IMR-90 (cell line): Measurements from ENCODE around the gene SEMA3C. TPM values are rescaled to one million over a fixed set of nuclear protein-coding genes. Genes with fewer than 3 reads are reported as not detected.
A peak's percentile ranks its signal among the peaks of the same experiment; 100 is the strongest.

Source experiments
- ATAC-seq: fragments of 200-7000 bp; cut with Tn5 transposase; 2 replicates; pipeline ENCODE4 v1.9.1; 2020; ENCODE audit warnings: low read depth, mild to moderate bottlenecking, moderate library complexity
- BruUV-seq: library from RNA; stranded (reverse); fragments of 400-500 nt; replicated peaks from 2 replicates; lab custom pipeline; 2021; lab: Mats Ljungman, UMichigan
- CTCF ChIA-PET: fragments of 300-600 bp; formaldehyde crosslinking; extraction: SDS; loops from one replicate; lab custom pipeline; 2021; ENCODE audit warnings: antibody characterized with exemption; lab: Yijun Ruan, JAX
- POLR2A ChIA-PET: fragments of 300-600 bp; sonication (Branson Sonifier 250); formaldehyde crosslinking; loops from one replicate; lab custom pipeline; 2022; ENCODE audit warnings: antibody characterized with exemption; ENCODE audit not compliant: unreplicated experiment; lab: Charles Lee
- DNase-seq: peaks from one replicate; pipeline ENCODE4 v3.0.0; 2013
- H2AFZ ChIP-seq: replicated peaks from 2 replicates; pipeline ENCODE3; 2013; ENCODE audit warnings: low read length, mild to moderate bottlenecking; ENCODE audit not compliant: poor library complexity
- H2AK5ac ChIP-seq: 2 replicates; pipeline ENCODE4 v1.6.1; 2013; ENCODE audit warnings: low read depth, low read length, inconsistent platforms
- H2AK9ac ChIP-seq: replicated peaks from 2 replicates; pipeline ENCODE3; 2013; ENCODE audit warnings: mild to moderate bottlenecking, low read depth, low read length, moderate library complexity; ENCODE audit not compliant: poor library complexity
- H2BK120ac ChIP-seq: 2 replicates; pipeline ENCODE4 v1.6.1; 2013; ENCODE audit warnings: low read depth, low read length, inconsistent platforms
- H2BK15ac ChIP-seq: 3 replicates; pipeline ENCODE4 v1.6.1; 2013; ENCODE audit warnings: low read depth, low read length, inconsistent platforms
- H2BK20ac ChIP-seq: 2 replicates; pipeline ENCODE4 v1.6.1; 2013; ENCODE audit warnings: low read depth, mild to moderate bottlenecking, inconsistent platforms, low read length, moderate library complexity
- H2BK5ac ChIP-seq: 2 replicates; pipeline ENCODE4 v1.6.1; 2013; ENCODE audit warnings: mild to moderate bottlenecking, low read depth, low read length, inconsistent platforms; ENCODE audit not compliant: poor library complexity, severe bottlenecking
- H3K14ac ChIP-seq: replicated peaks from 2 replicates; pipeline ENCODE4 v1.6.1; 2013; ENCODE audit warnings: low read depth, low read length, inconsistent platforms
- H3K18ac ChIP-seq: 2 replicates; pipeline ENCODE4 v1.6.1; 2013; ENCODE audit warnings: low read depth, low read length, control low read depth
- H3K23ac ChIP-seq: 2 replicates; pipeline ENCODE4 v1.6.1; 2013; ENCODE audit warnings: low read depth, low read length, inconsistent platforms
- H3K27ac ChIP-seq: 2 replicates; pipeline ENCODE4 v1.5.1; 2013; ENCODE audit warnings: mild to moderate bottlenecking, control low read depth, low read length; ENCODE audit not compliant: insufficient read depth
- H3K27me3 ChIP-seq: 2 replicates; pipeline ENCODE4 v1.6.1; 2013; ENCODE audit warnings: low read length; ENCODE audit not compliant: control insufficient read depth, insufficient read depth
- H3K36me3 ChIP-seq: 2 replicates; pipeline ENCODE4 v1.6.1; 2013; ENCODE audit warnings: low read length, mixed read lengths; ENCODE audit not compliant: control insufficient read depth, insufficient read depth
- H3K4ac ChIP-seq: 2 replicates; pipeline ENCODE4 v1.6.1; 2013; ENCODE audit warnings: low read depth, low read length, inconsistent platforms
- H3K4me1 ChIP-seq: 2 replicates; pipeline ENCODE4 v1.6.1; 2013; ENCODE audit warnings: low read length, mixed read lengths; ENCODE audit not compliant: control insufficient read depth, insufficient read depth
- H3K4me2 ChIP-seq: 2 replicates; pipeline ENCODE4 v1.6.1; 2013; ENCODE audit warnings: low read depth, mild to moderate bottlenecking, control low read depth, low read length, moderate library complexity
- H3K4me3 ChIP-seq: 2 replicates; pipeline ENCODE4 v1.5.1; 2013; ENCODE audit warnings: low read depth, mild to moderate bottlenecking, control low read depth, low read length, moderate library complexity; ENCODE audit not compliant: insufficient read depth
- H3K56ac ChIP-seq: 2 replicates; pipeline ENCODE4 v1.6.1; 2013; ENCODE audit warnings: low read length, inconsistent platforms; ENCODE audit not compliant: insufficient read depth; ENCODE audit errors: extremely low read depth
- H3K79me1 ChIP-seq, 2 experiments: 2 replicates each; pipeline ENCODE4 v1.6.1; 2013; ENCODE audit warnings: low read length in 2 of 2, inconsistent platforms in 1 of 2, low read depth in 1 of 2
- H3K9ac ChIP-seq: 2 replicates; pipeline ENCODE4 v1.6.1; 2013; ENCODE audit warnings: low read depth, low read length, control low read depth
- H3K9me1 ChIP-seq: 2 replicates; pipeline ENCODE4 v1.6.1; 2013; ENCODE audit warnings: low read length, inconsistent platforms; ENCODE audit not compliant: insufficient read depth
- H3K9me3 ChIP-seq: 2 replicates; pipeline ENCODE4 v1.6.1; 2013; ENCODE audit warnings: low read length; ENCODE audit not compliant: control insufficient read depth, insufficient read depth
- H4K20me1 ChIP-seq: 2 replicates; pipeline ENCODE4 v1.6.1; 2013; ENCODE audit warnings: low read length, inconsistent platforms; ENCODE audit not compliant: insufficient read depth
- H4K5ac ChIP-seq: 2 replicates; pipeline ENCODE4 v1.6.1; 2013; ENCODE audit warnings: mild to moderate bottlenecking, low read depth, low read length, control low read depth
- H4K8ac ChIP-seq, 2 experiments: 2 replicates each; pipeline ENCODE4 v1.6.1; 2013; ENCODE audit warnings: low read depth in 2 of 2, low read length in 2 of 2, control low read depth in 1 of 2, inconsistent platforms in 1 of 2
- H4K91ac ChIP-seq: 2 replicates; pipeline ENCODE4 v1.6.1; 2013; ENCODE audit warnings: low read depth, low read length, inconsistent platforms; ENCODE audit not compliant: insufficient read depth
- BHLHE40 ChIP-seq: fragments of 150-350 bp; IDR thresholded peaks from 2 replicates; pipeline ENCODE4 v1.6.1; 2016; ENCODE audit warnings: mild to moderate bottlenecking, low read depth, low read length
- CEBPB ChIP-seq: IDR thresholded peaks from 2 replicates; pipeline ENCODE4 v1.6.1; 2012; ENCODE audit warnings: low read depth, low read length, improper control_type of control experiment
- CHD1 ChIP-seq: IDR thresholded peaks from 2 replicates; pipeline ENCODE4 v1.6.1; 2012; ENCODE audit warnings: low read depth, low read length, improper control_type of control experiment
- FOS ChIP-seq: fragments of 150-350 bp; IDR thresholded peaks from 2 replicates; pipeline ENCODE4 v1.6.1; 2016; ENCODE audit warnings: low read depth, low read length
- MAFK ChIP-seq: IDR thresholded peaks from 2 replicates; pipeline ENCODE4 v1.6.1; 2012; ENCODE audit warnings: low read depth, low read length, improper control_type of control experiment
- MAZ ChIP-seq: IDR thresholded peaks from 2 replicates; pipeline ENCODE4 v1.6.1; 2012; ENCODE audit warnings: low read depth, mild to moderate bottlenecking, low read length, improper control_type of control experiment, moderate library complexity, borderline replicate concordance
- MXI1 ChIP-seq: IDR thresholded peaks from 2 replicates; pipeline ENCODE4 v1.6.1; 2012; ENCODE audit warnings: low read depth, mild to moderate bottlenecking, low read length, moderate library complexity, borderline replicate concordance
- NFE2L2 ChIP-seq: fragments of 150-350 bp; IDR thresholded peaks from 2 replicates; pipeline ENCODE4 v1.6.1; 2016; ENCODE audit warnings: low read depth, mild to moderate bottlenecking, low read length
- POLR2A ChIP-seq: IDR thresholded peaks from 2 replicates; pipeline ENCODE4 v1.6.1; 2012; ENCODE audit warnings: mild to moderate bottlenecking, low read depth, low read length
- RAD21 ChIP-seq: IDR thresholded peaks from 2 replicates; pipeline ENCODE4 v1.6.1; 2012; ENCODE audit warnings: low read length, improper control_type of control experiment
- RCOR1 ChIP-seq: IDR thresholded peaks from 2 replicates; pipeline ENCODE4 v1.6.1; 2012; ENCODE audit warnings: mild to moderate bottlenecking, low read length, improper control_type of control experiment; ENCODE audit not compliant: insufficient replicate concordance
- RFX5 ChIP-seq: IDR thresholded peaks from 2 replicates; pipeline ENCODE4 v1.8.0; 2012; ENCODE audit warnings: low read depth, mild to moderate bottlenecking, low read length, moderate library complexity
- SMC3 ChIP-seq: fragments of 150-350 bp; IDR thresholded peaks from 2 replicates; pipeline ENCODE4 v1.6.1; 2016; ENCODE audit warnings: low read depth, mild to moderate bottlenecking, antibody characterized with exemption, low read length, moderate library complexity
- USF2 ChIP-seq: fragments of 150-350 bp; IDR thresholded peaks from 2 replicates; pipeline ENCODE4 v1.6.1; 2017; ENCODE audit warnings: mild to moderate bottlenecking, antibody characterized with exemption, low read length, low read depth
- dilution Hi-C: fragments of 300-500 bp; cut with HindIII; formaldehyde crosslinking; loops from one replicate; pipeline ENCODE4 v1.14.3; 2018; ENCODE audit warnings: low sequenced_read_pairs; ENCODE audit not compliant: unreplicated experiment
- in situ Hi-C: fragments of 300-500 bp; cut with MboI; formaldehyde crosslinking; loops from 3 replicates; pipeline ENCODE4 v1.14.3; 2019; ENCODE audit warnings: low sequenced_read_pairs, inconsistent platforms, mixed read lengths
- intact Hi-C: fragments of 100-400 bp; cut with micrococcal nuclease; formaldehyde crosslinking; loops from 2 replicates; pipeline ENCODE4 v1.10.0; 2022
- polyA plus RNA-seq, 3 experiments: library from polyadenylated mRNA; depleted of rRNA; stranded (reverse); fragments of >200 nt; gene quantifications; 2 replicates each; pipeline ENCODE4 v1.2.3, GENCODE V29; 2012; ENCODE audit warnings: low replicate concordance in 1 of 3
- total RNA-seq: library from RNA; depleted of rRNA; stranded (reverse); fragments of >200 nt; gene quantifications from 2 replicates; pipeline ENCODE4 v1.2.3, GENCODE V29; 2012
- TF ChIP-seq, protein P1 (sequence below): fragments of 150-350 bp; IDR thresholded peaks from 2 replicates; pipeline ENCODE4 v1.6.1; 2016; ENCODE audit warnings: low read depth, mild to moderate bottlenecking, low read length, moderate library complexity, borderline replicate concordance

SEMA3C gene
- total and polyA plus RNA-seq, 2 of the 4 experiments (the other 2 are of a cell fraction): 21.2 to 97.1 TPM

- TF ChIP-seq, protein P1, sequence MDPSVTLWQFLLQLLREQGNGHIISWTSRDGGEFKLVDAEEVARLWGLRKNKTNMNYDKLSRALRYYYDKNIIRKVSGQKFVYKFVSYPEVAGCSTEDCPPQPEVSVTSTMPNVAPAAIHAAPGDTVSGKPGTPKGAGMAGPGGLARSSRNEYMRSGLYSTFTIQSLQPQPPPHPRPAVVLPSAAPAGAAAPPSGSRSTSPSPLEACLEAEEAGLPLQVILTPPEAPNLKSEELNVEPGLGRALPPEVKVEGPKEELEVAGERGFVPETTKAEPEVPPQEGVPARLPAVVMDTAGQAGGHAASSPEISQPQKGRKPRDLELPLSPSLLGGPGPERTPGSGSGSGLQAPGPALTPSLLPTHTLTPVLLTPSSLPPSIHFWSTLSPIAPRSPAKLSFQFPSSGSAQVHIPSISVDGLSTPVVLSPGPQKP: no peak
- TF ChIP-seq SMC3: no peak
- TF ChIP-seq RAD21: no peak
Measured at GRCh38 chr7:80783186-80783677, 135.6 kb downstream of the SEMA3C start (continued).

DNA sequence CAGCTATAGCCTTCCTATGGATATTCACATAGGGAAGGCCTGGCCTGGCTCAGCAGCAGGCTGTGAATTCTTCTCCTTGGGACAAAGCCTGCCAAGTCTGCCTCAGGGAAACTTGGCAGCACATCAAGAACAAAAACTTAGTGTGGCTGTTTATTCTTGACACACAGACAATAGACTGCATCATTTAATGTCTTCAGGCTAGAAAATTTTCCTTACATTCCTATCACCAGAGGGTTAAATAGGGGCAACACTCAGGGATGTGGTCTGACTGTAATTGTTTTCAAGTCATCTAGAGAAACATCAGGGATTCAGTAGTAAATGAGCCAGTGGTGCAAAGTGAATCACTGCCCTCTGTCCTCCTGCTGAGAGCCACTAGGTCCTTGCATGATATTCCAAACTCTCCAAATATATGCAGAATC lies 137.3 kb downstream of the SEMA3C start:
- intact Hi-C loops: no loop called here
- H3K9ac ChIP-seq: no peak overlapping the region
- peak; percentile 57 for ATAC-seq
- TF ChIP-seq RAD21: no peak
- no peak for TF ChIP-seq BHLHE40
- no peak for TF ChIP-seq CEBPB
- no peak for TF ChIP-seq FOS
- TF ChIP-seq MAFK: no peak
- no peak for TF ChIP-seq NFE2L2
- TF ChIP-seq MAZ: no peak
- TF ChIP-seq POLR2A: no peak
- TF ChIP-seq RCOR1: no peak
- TF ChIP-seq, protein P1: no peak
- no peak for TF ChIP-seq CHD1
- no peak for TF ChIP-seq RFX5
- TF ChIP-seq SMC3: no peak
- TF ChIP-seq MXI1: no peak
- TF ChIP-seq USF2: no peak

More for the DNA sequence above, 137.3 kb downstream of the SEMA3C start:
- H4K8ac ChIP-seq: no peak overlapping the region
- H3K36me3 ChIP-seq: no peaks in the 10 kb centered on the region
- H3K79me1 ChIP-seq: 0 out of 4 replicates have a peak, but pooled peaks cover 0 to 3% of the 10 kb centered on the region in 2 experiments
- H2BK5ac ChIP-seq: no peak overlapping the region
- H3K56ac ChIP-seq: no peak overlapping the region
- no peak overlapping the region for H2BK15ac ChIP-seq
- no peaks in the 10 kb centered on the region for H3K9me3 ChIP-seq
- no peak overlapping the region for H3K4me3 ChIP-seq
- H3K23ac ChIP-seq: no peak overlapping the region
- peaks cover 4% of the 10 kb centered on the region; the same call in 1 of the 2 replicates for H3K4me1 ChIP-seq
- CTCF ChIA-PET: no interaction called here
- no peak overlapping the region for H2BK120ac ChIP-seq
- POLR2A ChIA-PET: no interaction called here
- in situ Hi-C loops (no loop called here), dilution Hi-C loops (no loop called here)
- no peak overlapping the region for H4K91ac ChIP-seq
- H3K27ac ChIP-seq: no peak overlapping the region
- H2BK20ac ChIP-seq: no peak overlapping the region
- H3K4me2 ChIP-seq: no peak overlapping the region
- no peak overlapping the region for H2AK9ac ChIP-seq
- H4K20me1 ChIP-seq: no peaks in the 10 kb centered on the region
- H3K9me1 ChIP-seq: no peaks in the 10 kb centered on the region; the same call in 1 of the 2 replicates
- no peak overlapping the region for H4K5ac ChIP-seq
- peak; percentile 71 for DNase-seq
- no peak overlapping the region for H3K18ac ChIP-seq
- no TSS peak for BruUV-seq
- no peak overlapping the region for H2AK5ac ChIP-seq
- no peak overlapping the region for H2AFZ ChIP-seq
- H3K14ac ChIP-seq: no peak overlapping the region
- no peaks in the 10 kb centered on the region for H3K27me3 ChIP-seq
- H3K4ac ChIP-seq: no peak overlapping the region
